IgD-negative memory B cell (primary cell): ENCODE measurements around the gene LAPTM5. TPM values are rescaled to one million over a fixed set of nuclear protein-coding genes. Genes with fewer than 3 reads are reported as not detected.

Source experiments
- H3K27ac Mint-ChIP-seq, 3 donors: one replicate each; pipeline ENCODE4 v1.8.0; 2020 to 2022; ENCODE audit warnings: mild to moderate bottlenecking in 3 of 3, mixed read lengths in 3 of 3, moderate library complexity in 1 of 3
- H3K27me3 Mint-ChIP-seq: one replicate; pipeline ENCODE4 v1.8.0; 2021; ENCODE audit warnings: mixed read lengths
- H3K36me3 Mint-ChIP-seq: one replicate; pipeline ENCODE4 v1.8.0; 2020; ENCODE audit warnings: mild to moderate bottlenecking, mixed read lengths
- H3K4me1 Mint-ChIP-seq, 3 donors: one replicate each; pipeline ENCODE4 v1.8.0; 2020 to 2022; ENCODE audit warnings: mixed read lengths in 3 of 3, mild to moderate bottlenecking in 1 of 3
- H3K4me3 Mint-ChIP-seq, 4 donors: one replicate each; pipeline ENCODE4 v1.8.0; 2020 to 2022; ENCODE audit warnings: mild to moderate bottlenecking in 4 of 4, mixed read lengths in 4 of 4, moderate library complexity in 3 of 4
- H3K9me3 Mint-ChIP-seq, 3 donors: one replicate each; pipeline ENCODE4 v1.8.0; 2020 to 2021; ENCODE audit warnings: mixed read lengths in 3 of 3, mild to moderate bottlenecking in 1 of 3
- polyA plus RNA-seq: library from polyadenylated mRNA; unstranded; fragments of 300-500 nt; fragmentation: Illumina TruSeq; gene quantifications from one replicate; pipeline ENCODE4 v1.2.3, GENCODE V29; 2021

Gene LAPTM5
- polyA plus RNA-seq, 1 donor from 2014 or later: 1,002 TPM

DNA sequence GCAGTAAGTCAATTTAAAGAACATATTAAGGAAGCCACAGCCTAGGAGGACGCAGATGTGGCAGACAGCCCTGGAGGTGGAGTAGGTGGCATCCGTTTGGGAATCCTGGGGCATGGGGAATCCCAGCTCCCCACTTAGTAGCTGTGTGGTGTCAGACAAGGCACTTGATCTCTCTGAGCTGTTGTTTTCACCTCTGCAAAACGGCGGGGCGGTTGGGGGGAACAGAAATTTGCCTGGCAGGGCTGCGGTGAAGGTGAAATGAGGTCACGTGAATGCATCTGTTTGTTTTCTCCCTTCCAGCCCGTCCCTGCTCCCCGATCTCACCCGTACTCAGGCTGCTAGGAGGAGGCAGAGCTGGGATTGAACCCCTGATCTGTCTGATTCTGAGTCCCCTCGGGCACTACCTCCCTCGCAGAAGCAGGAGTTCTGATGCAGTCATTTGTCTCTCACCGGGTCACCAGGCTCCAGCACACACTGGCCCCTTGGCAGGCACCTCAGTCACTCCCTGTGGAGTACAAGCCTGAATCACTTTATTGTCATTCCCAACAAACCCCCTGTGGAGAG is 2.2 kb upstream of the LAPTM5 start:
- Mint-ChIP-seq H3K9me3 (no peaks in the 10 kb centered on the region), H3K36me3 (peaks cover 3% of the 10 kb centered on the region), H3K27me3 (no peaks in the 10 kb centered on the region), H3K4me1 (peaks cover 51 to 58% (median 52%) of the 10 kb centered on the region in 3 donors), H3K27ac (peak overlapping the region; percentile 91 to 96 (median 92)), H3K4me3 (peak overlapping the region; percentile 79 to 92 (median 86))

- Mint-ChIP-seq H3K4me3 (peak overlapping the region; percentile 60 to 100 (median 91)), H3K27ac (peak overlapping the region; percentile 91 to 98 (median 92)), H3K4me1 (peaks cover 52 to 59% (median 56%) of the 10 kb centered on the region in 3 donors), H3K27me3 (no peaks in the 10 kb centered on the region), H3K36me3 (peaks cover 3% of the 10 kb centered on the region), H3K9me3 (no peaks in the 10 kb centered on the region)
Measured at GRCh38 chr1:30758785-30759380, 1.3 kb upstream of the LAPTM5 start.

DNA sequence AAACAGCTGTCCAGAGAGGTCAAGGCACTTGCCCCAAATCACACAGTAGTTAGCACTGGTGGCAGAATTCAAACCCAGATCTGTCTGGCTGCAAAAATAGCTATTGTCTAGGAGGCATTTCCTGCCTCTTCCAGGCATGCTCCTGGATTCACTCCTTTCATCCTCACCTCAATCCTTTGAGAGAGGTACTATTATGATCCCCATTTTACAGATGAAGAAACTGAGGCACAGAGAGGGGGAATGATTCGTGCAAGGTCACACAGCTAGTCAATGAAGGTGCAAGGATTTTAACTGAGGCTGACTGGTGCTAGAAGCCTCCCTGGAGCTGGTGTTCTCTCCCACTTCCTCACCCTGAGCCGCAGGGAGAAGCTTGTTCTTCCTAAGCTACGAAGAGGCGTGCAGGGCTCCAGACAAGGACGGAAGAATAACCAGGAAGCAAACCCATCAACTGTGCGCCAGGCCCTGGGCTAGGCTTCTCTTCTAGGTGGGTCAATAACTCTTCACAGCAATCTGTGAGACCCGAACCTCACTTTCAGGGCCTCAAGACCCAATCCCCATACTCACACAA is 631 bp upstream of the LAPTM5 start:
- H3K4me1 Mint-ChIP-seq: peaks cover 57 to 63% (median 59%) of the 10 kb centered on the region in 3 donors
- H3K27me3 Mint-ChIP-seq: no peaks in the 10 kb centered on the region
- H3K4me3 Mint-ChIP-seq: peak overlapping the region; percentile 84 to 100 (median 97)
- H3K36me3 Mint-ChIP-seq: peaks cover 3% of the 10 kb centered on the region
- peak overlapping the region; percentile 92 to 99 (median 98) for H3K27ac Mint-ChIP-seq
- no peaks in the 10 kb centered on the region for H3K9me3 Mint-ChIP-seq

GRCh38 chr1:30756545-30757351 is 826 bp downstream of the LAPTM5 start:
- H3K27me3 Mint-ChIP-seq: no peaks in the 10 kb centered on the region
- no peaks in the 10 kb centered on the region for H3K9me3 Mint-ChIP-seq
- H3K4me1 Mint-ChIP-seq: peaks cover 44 to 64% (median 63%) of the 10 kb centered on the region in 3 donors
- H3K36me3 Mint-ChIP-seq: peaks cover 5% of the 10 kb centered on the region
- H3K27ac Mint-ChIP-seq: peak overlapping the region; percentile 92 to 99 (median 98)
- H3K4me3 Mint-ChIP-seq: peak overlapping the region; percentile 84 to 100 (median 97)

- peak overlapping the region; percentile 92 to 99 (median 98) for H3K27ac Mint-ChIP-seq
- H3K4me1 Mint-ChIP-seq: peaks cover 39 to 62% (median 61%) of the 10 kb centered on the region in 3 donors
- peaks cover 5% of the 10 kb centered on the region for H3K36me3 Mint-ChIP-seq
- no peaks in the 10 kb centered on the region for H3K9me3 Mint-ChIP-seq
- H3K27me3 Mint-ChIP-seq: no peaks in the 10 kb centered on the region
- peak overlapping the region; percentile 84 to 100 (median 97) for H3K4me3 Mint-ChIP-seq
Measured at GRCh38 chr1:30756206-30756544, 1.4 kb downstream of the LAPTM5 start.

DNA sequence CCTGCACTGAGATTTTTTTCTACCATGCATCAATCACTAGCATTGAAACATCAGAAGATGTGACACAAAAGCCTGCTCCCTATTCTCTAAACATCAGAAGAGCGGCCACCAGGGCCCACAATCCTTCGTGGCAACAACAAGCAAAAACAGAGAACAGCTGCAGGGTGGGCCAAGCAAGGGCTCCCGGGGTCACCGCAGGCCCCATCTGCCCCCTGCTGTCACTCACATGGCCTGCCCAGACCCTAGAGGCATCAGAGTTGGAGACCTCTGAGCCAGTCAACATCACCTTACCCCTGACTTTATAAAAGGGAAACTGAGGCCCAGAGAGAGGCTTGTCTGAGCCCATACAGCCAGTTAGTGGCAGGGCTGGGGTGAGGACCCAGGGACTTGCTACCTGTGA is 1.8 kb downstream of the LAPTM5 start:
- Mint-ChIP-seq H3K4me1 (peaks cover 39 to 61% (median 59%) of the 10 kb centered on the region in 3 donors), H3K9me3 (no peaks in the 10 kb centered on the region), H3K27me3 (no peaks in the 10 kb centered on the region), H3K27ac (peak overlapping the region; percentile 92 to 99 (median 98)), H3K4me3 (peak overlapping the region; percentile 84 to 100 (median 97)), H3K36me3 (peaks cover 5% of the 10 kb centered on the region)

GRCh38 chr1:30755334-30755733 is 2.2 kb downstream of the LAPTM5 start:
- Mint-ChIP-seq H3K4me3 (peak overlapping the region; percentile 84 to 100 (median 97)), H3K27ac (peak overlapping the region; percentile 92 to 99 (median 98)), H3K4me1 (peaks cover 39 to 64% (median 59%) of the 10 kb centered on the region in 3 donors), H3K9me3 (no peaks in the 10 kb centered on the region), H3K27me3 (no peaks in the 10 kb centered on the region), H3K36me3 (peaks cover 5% of the 10 kb centered on the region)

DNA sequence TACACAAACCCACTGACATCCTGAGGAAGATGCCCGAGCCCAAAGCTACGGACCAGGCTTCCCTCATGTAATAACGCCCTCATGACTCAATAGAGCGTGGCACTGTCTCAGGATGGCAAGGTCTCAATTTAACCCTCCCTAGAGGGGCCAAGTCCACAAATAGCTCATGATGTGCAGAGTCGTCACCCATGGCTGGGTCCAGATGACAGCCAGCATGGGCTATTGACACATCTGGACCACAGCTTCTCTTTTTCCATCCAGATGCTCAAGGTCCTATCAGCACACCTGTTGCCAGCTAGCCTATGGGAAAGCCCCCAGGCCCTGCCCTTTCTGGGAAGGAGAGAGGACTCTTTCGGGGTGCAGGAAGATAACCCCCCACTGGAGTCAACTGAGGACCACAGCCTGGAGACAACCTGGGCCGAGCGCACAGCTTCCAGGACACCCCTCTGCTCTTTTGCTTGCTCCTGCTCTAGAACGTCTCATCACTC is 2.8 kb downstream of the LAPTM5 start:
- H3K27me3 Mint-ChIP-seq: no peaks in the 10 kb centered on the region
- peak overlapping the region; percentile 92 to 99 (median 98) for H3K27ac Mint-ChIP-seq
- H3K36me3 Mint-ChIP-seq: peaks cover 5% of the 10 kb centered on the region
- no peaks in the 10 kb centered on the region for H3K9me3 Mint-ChIP-seq
- H3K4me3 Mint-ChIP-seq: peak overlapping the region; percentile 84 to 100 (median 97)
- peaks cover 41 to 64% (median 59%) of the 10 kb centered on the region in 3 donors for H3K4me1 Mint-ChIP-seq

GRCh38 chr1:30753660-30754123 is 3.9 kb downstream of the LAPTM5 start:
- H3K9me3 Mint-ChIP-seq: no peaks in the 10 kb centered on the region
- peak overlapping the region; percentile 92 to 99 (median 98) for H3K27ac Mint-ChIP-seq
- H3K4me3 Mint-ChIP-seq: peak overlapping the region; percentile 84 to 100 (median 97)
- H3K4me1 Mint-ChIP-seq: peaks cover 48 to 64% (median 61%) of the 10 kb centered on the region in 3 donors
- no peaks in the 10 kb centered on the region for H3K27me3 Mint-ChIP-seq
- peaks cover 11% of the 10 kb centered on the region for H3K36me3 Mint-ChIP-seq

DNA sequence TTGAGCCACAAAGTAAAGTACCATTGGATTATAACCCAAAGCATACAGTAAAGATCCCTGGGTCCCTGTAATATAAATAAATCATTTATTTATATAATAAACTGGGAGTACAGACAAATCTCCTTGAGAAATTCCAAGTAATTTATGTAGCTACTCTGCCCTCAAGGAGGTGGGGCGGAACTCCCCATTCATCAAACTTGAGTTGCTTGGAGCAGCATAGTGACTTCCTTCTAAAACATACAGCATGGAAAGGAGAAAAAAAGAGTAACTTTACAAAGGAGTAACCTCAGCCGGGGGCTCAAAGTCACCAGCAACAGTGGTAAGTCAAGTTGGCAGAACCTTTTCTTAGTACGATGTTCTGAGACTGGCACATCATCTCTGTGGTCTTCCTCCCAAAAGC is 4.5 kb downstream of the LAPTM5 start:
- peaks cover 12% of the 10 kb centered on the region for H3K36me3 Mint-ChIP-seq
- H3K4me3 Mint-ChIP-seq: peak overlapping the region; percentile 91 to 100 (median 97)
- H3K27ac Mint-ChIP-seq: peak overlapping the region; percentile 92 to 99 (median 98)
- no peaks in the 10 kb centered on the region for H3K27me3 Mint-ChIP-seq
- peaks cover 52 to 64% (median 62%) of the 10 kb centered on the region in 3 donors for H3K4me1 Mint-ChIP-seq
- H3K9me3 Mint-ChIP-seq: no peaks in the 10 kb centered on the region

- peaks cover 15% of the 10 kb centered on the region for H3K36me3 Mint-ChIP-seq
- H3K27ac Mint-ChIP-seq: peak overlapping the region; percentile 92 to 99 (median 97)
- no peaks in the 10 kb centered on the region for H3K27me3 Mint-ChIP-seq
- H3K4me1 Mint-ChIP-seq: peaks cover 55 to 65% (median 64%) of the 10 kb centered on the region in 3 donors
- H3K4me3 Mint-ChIP-seq: peak overlapping the region; percentile 91 to 100 (median 96)
- H3K9me3 Mint-ChIP-seq: no peaks in the 10 kb centered on the region
Measured at GRCh38 chr1:30752651-30752908, 5.0 kb downstream of the LAPTM5 start.

- H3K4me1 Mint-ChIP-seq: peaks cover 59 to 71% (median 70%) of the 10 kb centered on the region in 3 donors
- no peaks in the 10 kb centered on the region for H3K27me3 Mint-ChIP-seq
- peaks cover 18% of the 10 kb centered on the region for H3K36me3 Mint-ChIP-seq
- peak overlapping the region; percentile 91 to 100 (median 96) for H3K4me3 Mint-ChIP-seq
- no peaks in the 10 kb centered on the region for H3K9me3 Mint-ChIP-seq
- peak overlapping the region; percentile 92 to 99 (median 97) for H3K27ac Mint-ChIP-seq
Measured at GRCh38 chr1:30751830-30752650, 5.5 kb downstream of the LAPTM5 start.

- Mint-ChIP-seq H3K4me1 (peaks cover 63 to 81% (median 80%) of the 10 kb centered on the region in 3 donors), H3K36me3 (peaks cover 19% of the 10 kb centered on the region), H3K27ac (peak overlapping the region; percentile 92 to 99 (median 97)), H3K4me3 (peak overlapping the region; percentile 91 to 100 (median 96)), H3K9me3 (no peaks in the 10 kb centered on the region), H3K27me3 (no peaks in the 10 kb centered on the region)
Measured at GRCh38 chr1:30750731-30751291, 6.8 kb downstream of the LAPTM5 start.
